Endothelial cell of umbilical vein (primary cell): ENCODE results near the gene RGS10. TPM values are rescaled to one million over a fixed set of nuclear protein-coding genes. Genes with fewer than 3 reads are reported as not detected.
A peak's percentile ranks its signal among the peaks of the same experiment; 100 is the strongest.

Source experiments
- BruUV-seq: library from RNA; stranded (reverse); fragments of 400-500 nt; replicated peaks from 2 replicates; lab custom pipeline; 2021; lab: Mats Ljungman, UMichigan
- CTCF ChIA-PET: fragments of 300-600, 350-600 bp; sonication (Branson Sonifier 250); formaldehyde crosslinking; loops from one replicate; lab custom pipeline; 2021; ENCODE audit warnings: antibody characterized with exemption, inconsistent platforms; lab: Charles Lee
- POLR2A ChIA-PET: fragments of 300-600, 350-600 bp; sonication (Branson Sonifier 250); formaldehyde crosslinking; loops from one replicate; lab custom pipeline; 2021; ENCODE audit warnings: antibody characterized with exemption, inconsistent platforms; lab: Charles Lee
- DNase-seq: peaks from one replicate; pipeline ENCODE4 v3.0.0-alpha.2; 2011; ENCODE audit warnings: low read depth, low spot score
- FAIRE-seq: peaks from 2 replicates; lab custom pipeline; 2011; peaks lifted over from hg19 to GRCh38; lab: Jason Lieb, UNC
- H2AFZ ChIP-seq: 2 replicates; pipeline ENCODE4 v1.6.0; 2012; ENCODE audit warnings: low read depth, low read length, control low read depth, inconsistent platforms
- H3K27ac ChIP-seq: 2 replicates; pipeline ENCODE4 v1.5.1; 2011; ENCODE audit warnings: low read depth, mild to moderate bottlenecking, control low read depth, low read length, moderate library complexity; ENCODE audit not compliant: insufficient read depth
- H3K27me3 ChIP-seq, 2 experiments: 2 replicates each; pipeline versions ENCODE4 v1.6.0 to v1.6.1; 2011; ENCODE audit warnings: low read length in 2 of 2, mixed read lengths in 1 of 2; ENCODE audit not compliant: control insufficient read depth in 2 of 2, insufficient read depth in 2 of 2
- H3K36me3 ChIP-seq, 2 experiments: 2 replicates in 1 of 2; 3 replicates in 1 of 2; pipeline ENCODE4 v1.5.1; 2011; ENCODE audit warnings: low read length in 2 of 2, mild to moderate bottlenecking in 1 of 2, moderate library complexity in 1 of 2; ENCODE audit not compliant: control insufficient read depth in 2 of 2, insufficient read depth in 2 of 2; ENCODE audit errors: extremely low read depth in 1 of 2
- H3K4me1 ChIP-seq: 3 replicates; pipeline ENCODE4 v1.5.1; 2011; ENCODE audit warnings: mild to moderate bottlenecking, low read length; ENCODE audit not compliant: control insufficient read depth, insufficient read depth; ENCODE audit errors: extremely low read depth
- H3K4me2 ChIP-seq: 2 replicates; pipeline ENCODE4 v1.6.1; 2011; ENCODE audit warnings: low read length, control low read depth, mixed read lengths; ENCODE audit not compliant: insufficient read depth
- H3K4me3 ChIP-seq, 3 experiments: fragments of 200-600 bp in 1 of 3; sonication (generic), shearing (Covaris generic) in 1 of 3; replicated peaks in 1 of 3; 2 replicates each; pipeline ENCODE4 v1.5.1; 2011 to 2016; ENCODE audit warnings: control low read depth in 3 of 3, low read length in 3 of 3, mild to moderate bottlenecking in 2 of 3, inconsistent platforms in 1 of 3, low read depth in 1 of 3, moderate library complexity in 1 of 3; ENCODE audit not compliant: insufficient read depth in 1 of 3
- H3K79me2 ChIP-seq: 2 replicates; pipeline ENCODE4 v1.6.0; 2012; ENCODE audit warnings: low read length, inconsistent platforms; ENCODE audit not compliant: control insufficient read depth, insufficient read depth
- H3K9ac ChIP-seq: replicated peaks from 2 replicates; pipeline ENCODE3; 2011; ENCODE audit warnings: low read length, control low read depth; ENCODE audit not compliant: insufficient read depth; ENCODE audit errors: extremely low read depth
- H3K9me1 ChIP-seq: replicated peaks from 3 replicates; pipeline ENCODE4 v1.6.0; 2011; ENCODE audit warnings: mild to moderate bottlenecking, low read length; ENCODE audit not compliant: control insufficient read depth, insufficient read depth; ENCODE audit errors: extremely low read depth
- H3K9me3 ChIP-seq: replicated peaks from 2 replicates; pipeline ENCODE4 v1.5.1; 2012; ENCODE audit warnings: low read length, inconsistent platforms; ENCODE audit not compliant: control insufficient read depth, insufficient read depth
- H4K20me1 ChIP-seq: replicated peaks from 2 replicates; pipeline ENCODE3; 2011; ENCODE audit warnings: mild to moderate bottlenecking, low read length; ENCODE audit not compliant: control insufficient read depth, insufficient read depth; ENCODE audit errors: extremely low read depth
- EZH2 ChIP-seq: IDR thresholded peaks from 2 replicates; pipeline ENCODE4 v1.6.1; 2012; ENCODE audit warnings: borderline replicate concordance, low read depth, mild to moderate bottlenecking, moderate library complexity, low read length, inconsistent platforms; ENCODE audit not compliant: severe bottlenecking
- FOS ChIP-seq: IDR thresholded peaks from 2 replicates; pipeline ENCODE4 v1.6.1; 2011; ENCODE audit warnings: mild to moderate bottlenecking, low read length, moderate library complexity, borderline replicate concordance; ENCODE audit not compliant: insufficient read depth
- GATA2 ChIP-seq: IDR thresholded peaks from 2 replicates; pipeline ENCODE4 v1.7.0; 2011; ENCODE audit warnings: low read depth, mild to moderate bottlenecking, moderate library complexity, mixed read lengths, low read length; ENCODE audit not compliant: insufficient read length, insufficient read depth
- JUN ChIP-seq: IDR thresholded peaks from 2 replicates; pipeline ENCODE4 v1.6.1; 2011; ENCODE audit warnings: borderline replicate concordance, low read depth; ENCODE audit not compliant: insufficient read length, insufficient read depth
- MAX ChIP-seq: IDR thresholded peaks from 2 replicates; pipeline ENCODE4 v1.6.1; 2011; ENCODE audit not compliant: insufficient read depth, insufficient read length
- MYC ChIP-seq: IDR thresholded peaks from one replicate; pipeline ENCODE4 v1.6.1; 2011; ENCODE audit warnings: mild to moderate bottlenecking, low read depth, low read length
- POLR2A ChIP-seq: IDR thresholded peaks from 2 replicates; pipeline ENCODE4 v1.6.1; 2012; ENCODE audit warnings: low read depth, mild to moderate bottlenecking, control low read depth, low read length
- POLR2AphosphoS5 ChIP-seq: IDR thresholded peaks from 2 replicates; pipeline ENCODE4 v1.6.1; 2012; ENCODE audit warnings: low read depth, mild to moderate bottlenecking, control low read depth, low read length, moderate library complexity; ENCODE audit not compliant: insufficient read depth
- dilution Hi-C: fragments of 300-500 bp; cut with MboI; formaldehyde crosslinking; loops from one replicate; pipeline ENCODE4 v1.15.0; 2019; ENCODE audit warnings: low sequenced_read_pairs; ENCODE audit not compliant: extremely low pct_ligation_motif_present
- intact Hi-C: fragments of 100-400 bp; cut with micrococcal nuclease; formaldehyde crosslinking; loops from one replicate; pipeline ENCODE4 v1.10.0; 2022
- polyA plus RNA-seq, 4 experiments: library from polyadenylated mRNA; depleted of rRNA in 3 of 4; stranded (reverse) in 3 of 4; unstranded in 1 of 4; fragments of >200 nt; gene quantifications; 2 replicates each; pipeline versions ENCODE4 v1.2.1 to v1.2.3, GENCODE V29; 2011 to 2012; ENCODE audit warnings: missing spikeins in 1 of 4
- total RNA-seq: library from RNA; stranded (reverse); gene quantifications from 2 replicates; pipeline ENCODE4 v1.2.3, GENCODE V29; 2021
- TF ChIP-seq, protein P1 (sequence below), 2 donors: IDR thresholded peaks; 1 replicate in 1 of 2; 2 replicates in 1 of 2; pipeline ENCODE4 v1.5.1; 2011; ENCODE audit warnings: low read length in 2 of 2, mild to moderate bottlenecking in 2 of 2, moderate library complexity in 2 of 2, control low read depth in 1 of 2, inconsistent platforms in 1 of 2, low read depth in 1 of 2; ENCODE audit not compliant: insufficient read depth in 1 of 2; ENCODE audit errors: extremely low read depth in 1 of 2

The RGS10 gene
- total and polyA plus RNA-seq, 2 donors (not counting 3 experiments of a cell fraction or from before 2014, with no cell fraction given): 7.8 to 22.4 TPM

- Histone ChIP-seq H3K27me3 (no peaks in the 10 kb centered on the region), H3K4me1 (peaks cover 33% of the 10 kb centered on the region), H4K20me1 (no peaks in the 10 kb centered on the region), H3K9me1 (no peaks in the 10 kb centered on the region), H3K9me3 (no peaks in the 10 kb centered on the region), H2AFZ (no peak overlapping the region), H3K27ac (peak overlapping the region; percentile 82), H3K36me3 (no peaks in the 10 kb centered on the region), H3K9ac (no peak overlapping the region), H3K4me3 (no peak overlapping the region), H3K79me2 (no peaks in the 10 kb centered on the region), H3K4me2 (peak overlapping the region; percentile 65)
- DNase-seq: peak; percentile 59
- TF ChIP-seq JUN (peak; percentile 81), POLR2A (no peak), MAX (no peak), POLR2AphosphoS5 (peak; percentile 69), MYC (no peak), GATA2 (no peak), EZH2 (no peak), FOS (peak; percentile 99)
- TF ChIP-seq, protein P1, sequence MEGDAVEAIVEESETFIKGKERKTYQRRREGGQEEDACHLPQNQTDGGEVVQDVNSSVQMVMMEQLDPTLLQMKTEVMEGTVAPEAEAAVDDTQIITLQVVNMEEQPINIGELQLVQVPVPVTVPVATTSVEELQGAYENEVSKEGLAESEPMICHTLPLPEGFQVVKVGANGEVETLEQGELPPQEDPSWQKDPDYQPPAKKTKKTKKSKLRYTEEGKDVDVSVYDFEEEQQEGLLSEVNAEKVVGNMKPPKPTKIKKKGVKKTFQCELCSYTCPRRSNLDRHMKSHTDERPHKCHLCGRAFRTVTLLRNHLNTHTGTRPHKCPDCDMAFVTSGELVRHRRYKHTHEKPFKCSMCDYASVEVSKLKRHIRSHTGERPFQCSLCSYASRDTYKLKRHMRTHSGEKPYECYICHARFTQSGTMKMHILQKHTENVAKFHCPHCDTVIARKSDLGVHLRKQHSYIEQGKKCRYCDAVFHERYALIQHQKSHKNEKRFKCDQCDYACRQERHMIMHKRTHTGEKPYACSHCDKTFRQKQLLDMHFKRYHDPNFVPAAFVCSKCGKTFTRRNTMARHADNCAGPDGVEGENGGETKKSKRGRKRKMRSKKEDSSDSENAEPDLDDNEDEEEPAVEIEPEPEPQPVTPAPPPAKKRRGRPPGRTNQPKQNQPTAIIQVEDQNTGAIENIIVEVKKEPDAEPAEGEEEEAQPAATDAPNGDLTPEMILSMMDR (IDR thresholded peaks at IDR 0.05; ENCODE audit: extremely low read depth in 1 of 2, insufficient read depth in 1 of 2, low read depth in 1 of 2, low read length in 2 of 2): no peak
- BruUV-seq: no TSS peak
- ChIA-PET POLR2A (no interaction called here), CTCF (interaction anchor here (0.6 to 1.5 kb wide), 4 partner anchors 10 to 315 kb away, joined by 3 to 7 read pairs (median 3); partner anchors contain the start of genes GRK5 and RGS10)
- intact Hi-C loops (no loop called here), dilution Hi-C loops (no loop called here)
- peak; percentile 92 for FAIRE-seq
Observed at GRCh38 chr10:119521443-119522204, 20.9 kb downstream of the RGS10 start.
